ENCODE measurements around the gene PRADC1.
"Not testable (repeated sequence)": the region's sequence is repeated elsewhere in the genome, so short reads cannot be mapped to it uniquely, and the experiment has no call there.

The PRADC1 gene

DNA sequence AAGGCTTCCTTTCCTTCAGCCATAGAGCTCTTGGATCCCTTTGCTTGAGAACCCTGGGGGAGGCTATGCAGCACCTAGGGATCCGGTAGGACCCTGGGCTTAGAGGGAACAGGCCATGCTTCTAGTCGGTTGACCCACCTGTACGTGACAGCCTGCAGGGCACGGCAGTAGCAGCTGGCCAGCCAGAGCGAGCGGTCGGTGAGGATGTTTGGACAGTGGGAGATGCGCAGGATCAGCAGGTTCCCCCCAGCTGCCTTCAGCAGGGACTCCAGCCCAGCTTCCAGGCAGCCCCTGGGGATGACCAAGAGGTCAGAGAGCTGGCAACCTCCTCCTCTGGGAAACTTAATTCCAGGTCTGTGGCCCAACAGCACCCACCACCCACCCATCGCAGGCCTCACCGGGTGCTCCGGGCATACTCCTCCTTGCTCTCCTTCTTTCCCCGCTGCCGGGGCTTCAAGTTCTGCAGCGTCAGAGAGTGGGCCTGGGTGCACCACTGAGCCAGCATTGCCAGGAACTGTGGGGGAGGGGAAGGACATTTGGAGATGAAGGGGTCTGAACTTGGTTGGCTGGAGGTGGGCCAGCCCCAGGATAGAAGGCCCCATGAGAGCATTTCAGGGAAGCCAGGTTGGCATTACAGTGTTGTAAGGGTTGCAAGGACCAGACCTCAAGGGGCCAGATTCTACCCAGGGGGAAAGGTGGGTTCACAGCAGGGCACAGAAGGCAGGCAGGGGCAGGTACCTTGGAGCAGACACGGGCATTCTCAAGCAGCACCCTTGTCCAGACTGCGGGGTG, 30.7 kb upstream of the PRADC1 start:
- Histone ChIP-seq H3K23ac (ENCODE audit: low read length) (no peak overlapping the region), H3K4me1 (ENCODE audit: control insufficient read depth in 1 of 2, insufficient read depth in 2 of 2, low read length in 2 of 2) (peaks cover 7 to 13% of the 10 kb centered on the region in 2 experiments), H3K36me3 (ENCODE audit: control insufficient read depth in 1 of 2, insufficient read depth in 2 of 2, low read length in 2 of 2) (no peaks in the 10 kb centered on the region), H3K9me3 (ENCODE audit: insufficient read depth, low read depth, low read length) (peaks cover 4% of the 10 kb centered on the region), H3K27me3 (ENCODE audit: insufficient read depth, low read length) (peaks cover 9% of the 10 kb centered on the region), H4K91ac (ENCODE audit: low read depth, low read length) (no peak overlapping the region), H2BK5ac (ENCODE audit: low read depth, low read length, poor library complexity) (no peak overlapping the region), H2AK5ac (ENCODE audit: low read length) (no peak overlapping the region), H2BK120ac (ENCODE audit: insufficient read depth, low read length, poor library complexity) (no peak overlapping the region), H3K27ac (ENCODE audit: low read depth, low read length) (no peak overlapping the region), H4K12ac (ENCODE audit: low read depth, low read length) (no peak overlapping the region), H4K8ac (ENCODE audit: low read depth, low read length) (no peak overlapping the region), H3K4ac (ENCODE audit: low read depth, low read length) (no peak overlapping the region), H3K79me2 (ENCODE audit: control insufficient read depth, insufficient read depth, low read length, poor library complexity) (no peaks in the 10 kb centered on the region), H3K4me3 (ENCODE audit: low read depth, low read length) (no peak overlapping the region), H3K9ac (ENCODE audit: low read length) (no peak overlapping the region), H3K4me2 (ENCODE audit: low read length) (no peak overlapping the region), H3K18ac (ENCODE audit: low read length) (no peak overlapping the region), H2BK12ac (ENCODE audit: low read length) (no peak overlapping the region), H3K14ac (ENCODE audit: low read length) (no peak overlapping the region), H2AFZ (ENCODE audit: insufficient read depth, low read length, poor library complexity) (no peak overlapping the region), H3K79me1 (ENCODE audit: low read length) (no peaks in the 10 kb centered on the region)
- DNase-seq, result no peak
- no CpG with 5 or more reads among the region's 16 CpGs for WGBS (ENCODE audit: extremely low coverage, insufficient coverage, insufficient read length)

DNA sequence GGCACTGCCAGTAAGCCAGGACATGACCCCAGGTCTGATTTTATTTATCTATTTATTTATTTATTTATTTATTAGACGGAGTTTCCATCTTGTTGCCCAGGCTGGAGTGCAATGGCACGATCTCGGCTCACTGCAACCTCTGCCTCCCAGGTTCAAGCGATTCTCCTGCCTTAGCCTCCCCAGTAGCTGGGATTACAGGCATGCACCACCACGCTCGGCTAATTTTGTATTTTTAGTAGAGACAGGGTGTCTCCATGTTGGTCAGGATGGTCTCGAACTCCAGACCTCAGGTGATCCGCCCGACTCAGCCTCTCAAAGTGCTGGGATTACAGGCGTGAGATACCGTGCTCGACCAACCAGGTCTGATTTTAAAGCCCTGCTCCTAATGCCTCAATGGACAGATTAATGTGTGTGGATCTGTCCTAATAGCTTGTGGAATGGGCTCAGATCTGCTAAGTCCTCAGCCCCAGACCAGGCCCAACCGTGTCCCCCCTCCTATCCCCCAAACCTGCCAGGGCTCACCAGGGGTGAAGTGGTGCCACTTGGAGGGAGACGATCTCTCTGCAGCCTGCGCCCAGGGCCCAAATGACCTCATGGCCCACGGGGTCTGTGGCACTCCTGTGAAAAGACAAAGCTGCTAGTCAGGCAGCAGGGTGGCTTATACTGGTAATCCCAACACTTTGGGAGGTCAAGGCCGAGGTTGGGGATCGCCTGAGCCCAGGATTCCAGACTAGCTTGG, 29.8 kb upstream of the PRADC1 start:
- H2BK12ac ChIP-seq (ENCODE audit: low read length); H3K27ac ChIP-seq (ENCODE audit: low read depth, low read length); H3K27me3 ChIP-seq (ENCODE audit: insufficient read depth, low read length); H4K91ac ChIP-seq (ENCODE audit: low read depth, low read length); H2AFZ ChIP-seq (ENCODE audit: insufficient read depth, low read length, poor library complexity); H3K36me3 ChIP-seq (ENCODE audit: control insufficient read depth in 1 of 2, insufficient read depth in 2 of 2, low read length in 2 of 2); H3K4me1 ChIP-seq (ENCODE audit: control insufficient read depth in 1 of 2, insufficient read depth in 2 of 2, low read length in 2 of 2); H3K4ac ChIP-seq (ENCODE audit: low read depth, low read length); H3K18ac ChIP-seq (ENCODE audit: low read length); H3K79me2 ChIP-seq (ENCODE audit: control insufficient read depth, insufficient read depth, low read length, poor library complexity); DNase-seq; H3K23ac ChIP-seq (ENCODE audit: low read length); H2BK5ac ChIP-seq (ENCODE audit: low read depth, low read length, poor library complexity); H2AK5ac ChIP-seq (ENCODE audit: low read length); H2BK120ac ChIP-seq (ENCODE audit: insufficient read depth, low read length, poor library complexity); H3K4me3 ChIP-seq (ENCODE audit: low read depth, low read length); H3K14ac ChIP-seq (ENCODE audit: low read length); H3K4me2 ChIP-seq (ENCODE audit: low read length); H4K12ac ChIP-seq (ENCODE audit: low read depth, low read length); H3K79me1 ChIP-seq (ENCODE audit: low read length); H3K9me3 ChIP-seq (ENCODE audit: insufficient read depth, low read depth, low read length); H3K9ac ChIP-seq (ENCODE audit: low read length); H4K8ac ChIP-seq (ENCODE audit: low read depth, low read length): not testable (repeated sequence)
- no CpG with 5 or more reads among the region's 18 CpGs for WGBS (ENCODE audit: extremely low coverage, insufficient coverage, insufficient read length)

DNA sequence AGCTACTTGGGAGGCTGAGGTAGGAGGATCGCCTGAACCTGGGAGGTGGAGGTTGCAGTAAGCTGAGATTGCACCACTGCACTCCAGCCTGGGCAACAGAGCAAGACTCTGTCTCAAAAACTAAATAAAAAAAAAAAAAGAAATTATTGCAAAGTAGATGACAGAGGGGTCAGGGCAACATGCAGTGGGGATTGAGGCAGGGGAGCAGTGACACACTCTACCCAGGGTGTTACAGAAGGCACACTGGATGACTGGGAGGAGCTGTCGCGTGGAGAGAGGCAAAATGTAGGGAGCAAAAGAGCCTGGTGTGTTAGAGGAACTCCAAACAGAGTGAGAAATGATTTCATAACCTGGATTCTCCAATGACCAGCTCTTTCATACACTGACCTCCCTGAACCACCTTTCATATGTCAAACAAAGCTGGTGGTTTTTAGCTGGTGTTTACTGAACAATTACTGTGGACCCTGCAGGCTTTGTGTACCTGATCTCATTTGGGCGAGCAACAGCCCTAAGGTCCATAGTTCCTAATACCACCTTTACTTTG, 29.1 kb upstream of the PRADC1 start:
- peaks cover 3 to 9% of the 10 kb centered on the region in 2 experiments for H3K4me1 ChIP-seq (ENCODE audit: control insufficient read depth in 1 of 2, insufficient read depth in 2 of 2, low read length in 2 of 2)
- H4K91ac ChIP-seq (ENCODE audit: low read depth, low read length), result no peak overlapping the region
- no peak overlapping the region for H2BK120ac ChIP-seq (ENCODE audit: insufficient read depth, low read length, poor library complexity)
- no peak overlapping the region for H3K27ac ChIP-seq (ENCODE audit: low read depth, low read length)
- H4K8ac ChIP-seq (ENCODE audit: low read depth, low read length), result no peak overlapping the region
- no peak overlapping the region for H3K4ac ChIP-seq (ENCODE audit: low read depth, low read length)
- H3K79me1 ChIP-seq (ENCODE audit: low read length), result no peaks in the 10 kb centered on the region
- no peak overlapping the region for H4K12ac ChIP-seq (ENCODE audit: low read depth, low read length)
- H2BK5ac ChIP-seq (ENCODE audit: low read depth, low read length, poor library complexity), result no peak overlapping the region
- no peak overlapping the region for H2BK12ac ChIP-seq (ENCODE audit: low read length)
- H3K18ac ChIP-seq (ENCODE audit: low read length), result no peak overlapping the region
- no CpG with 5 or more reads among the region's 4 CpGs for WGBS (ENCODE audit: extremely low coverage, insufficient coverage, insufficient read length)
- H3K23ac ChIP-seq (ENCODE audit: low read length), result no peak overlapping the region
- no peak overlapping the region for H3K9ac ChIP-seq (ENCODE audit: low read length)
- DNase-seq, result no peak
- no peak overlapping the region for H3K4me2 ChIP-seq (ENCODE audit: low read length)
- H2AK5ac ChIP-seq (ENCODE audit: low read length), result no peak overlapping the region
- no peaks in the 10 kb centered on the region for H3K36me3 ChIP-seq (ENCODE audit: control insufficient read depth in 1 of 2, insufficient read depth in 2 of 2, low read length in 2 of 2)
- peaks cover 2% of the 10 kb centered on the region for H3K9me3 ChIP-seq (ENCODE audit: insufficient read depth, low read depth, low read length)
- H3K14ac ChIP-seq (ENCODE audit: low read length), result no peak overlapping the region
- no peak overlapping the region for H3K4me3 ChIP-seq (ENCODE audit: low read depth, low read length)
- no peaks in the 10 kb centered on the region for H3K79me2 ChIP-seq (ENCODE audit: control insufficient read depth, insufficient read depth, low read length, poor library complexity)
- H3K27me3 ChIP-seq (ENCODE audit: insufficient read depth, low read length), result no peaks in the 10 kb centered on the region
- no peak overlapping the region for H2AFZ ChIP-seq (ENCODE audit: insufficient read depth, low read length, poor library complexity)

- Histone ChIP-seq H3K36me3 (ENCODE audit: control insufficient read depth in 1 of 2, insufficient read depth in 2 of 2, low read length in 2 of 2) (no peaks in the 10 kb centered on the region), H4K12ac (ENCODE audit: low read depth, low read length) (no peak overlapping the region), H2BK12ac (ENCODE audit: low read length) (no peak overlapping the region), H3K9ac (ENCODE audit: low read length) (no peak overlapping the region), H3K14ac (ENCODE audit: low read length) (no peak overlapping the region), H3K4me2 (ENCODE audit: low read length) (no peak overlapping the region), H3K18ac (ENCODE audit: low read length) (no peak overlapping the region), H4K91ac (ENCODE audit: low read depth, low read length) (no peak overlapping the region), H2AFZ (ENCODE audit: insufficient read depth, low read length, poor library complexity) (no peak overlapping the region), H3K23ac (ENCODE audit: low read length) (no peak overlapping the region), H3K79me2 (ENCODE audit: control insufficient read depth, insufficient read depth, low read length, poor library complexity) (no peaks in the 10 kb centered on the region), H3K27me3 (ENCODE audit: insufficient read depth, low read length) (no peaks in the 10 kb centered on the region), H3K4me1 (ENCODE audit: control insufficient read depth in 1 of 2, insufficient read depth in 2 of 2, low read length in 2 of 2) (no peaks in the 10 kb centered on the region), H2AK5ac (ENCODE audit: low read length) (no peak overlapping the region), H3K9me3 (ENCODE audit: insufficient read depth, low read depth, low read length) (peaks cover 2% of the 10 kb centered on the region), H4K8ac (ENCODE audit: low read depth, low read length) (no peak overlapping the region), H3K4me3 (ENCODE audit: low read depth, low read length) (no peak overlapping the region), H3K4ac (ENCODE audit: low read depth, low read length) (no peak overlapping the region), H2BK5ac (ENCODE audit: low read depth, low read length, poor library complexity) (no peak overlapping the region), H2BK120ac (ENCODE audit: insufficient read depth, low read length, poor library complexity) (no peak overlapping the region), H3K27ac (ENCODE audit: low read depth, low read length) (no peak overlapping the region), H3K79me1 (ENCODE audit: low read length) (no peaks in the 10 kb centered on the region)
- peak; percentile 46 to 67 for DNase-seq
- WGBS (ENCODE audit: extremely low coverage, insufficient coverage, insufficient read length), result no CpG with 5 or more reads among the region's 17 CpGs
Measured at GRCh38 chr2:73260338-73260984, 27.4 kb upstream of the PRADC1 start.
